AG04450 (cell line): ENCODE measurements around the gene GPNMB. TPM values are rescaled to one million over a fixed set of nuclear protein-coding genes. Genes with fewer than 3 reads are reported as not detected.

Experiments
- CTCF ChIA-PET: fragments of 300-600, 350-600 bp; formaldehyde crosslinking; extraction: SDS; loops from one replicate; lab custom pipeline; 2022; ENCODE audit warnings: antibody characterized with exemption, inconsistent platforms; lab: Charles Lee
- POLR2A ChIA-PET: fragments of 350-600 bp; formaldehyde crosslinking; extraction: SDS; loops from one replicate; lab custom pipeline; 2021; ENCODE audit warnings: antibody characterized with exemption, inconsistent platforms; lab: Yijun Ruan, JAX
- DNase-seq: peaks from one replicate; pipeline ENCODE4 v3.0.0-alpha.2; 2011; ENCODE audit warnings: low read depth, low spot score
- H3K27ac ChIP-seq: one replicate; pipeline ENCODE4 v1.5.1; 2012; ENCODE audit warnings: low read depth, low read length, control low read depth
- H3K27me3 ChIP-seq: one replicate; pipeline ENCODE4 v1.6.0; 2012; ENCODE audit warnings: low read length; ENCODE audit not compliant: control insufficient read depth, insufficient read depth
- H3K4me3 ChIP-seq: 2 replicates; pipeline ENCODE4 v1.5.1; 2011; ENCODE audit warnings: mild to moderate bottlenecking, low read depth, low read length, control low read depth
- H3K9me3 ChIP-seq: 2 replicates; pipeline ENCODE4 v1.5.1; 2012; ENCODE audit warnings: low read length; ENCODE audit not compliant: control insufficient read depth, insufficient read depth
- polyA plus RNA-seq: library from polyadenylated mRNA; depleted of rRNA; stranded (reverse); fragments of >200 nt; gene quantifications from 2 replicates; pipeline ENCODE4 v1.2.3, GENCODE V29; 2011
- TF ChIP-seq, protein P1 (sequence below): IDR thresholded peaks from 2 replicates; pipeline ENCODE4 v1.5.1; 2011; ENCODE audit warnings: low read depth, low read length, control low read depth, inconsistent platforms

Gene GPNMB
- polyA plus RNA-seq, 1 experiment, result 6.8 TPM

DNA sequence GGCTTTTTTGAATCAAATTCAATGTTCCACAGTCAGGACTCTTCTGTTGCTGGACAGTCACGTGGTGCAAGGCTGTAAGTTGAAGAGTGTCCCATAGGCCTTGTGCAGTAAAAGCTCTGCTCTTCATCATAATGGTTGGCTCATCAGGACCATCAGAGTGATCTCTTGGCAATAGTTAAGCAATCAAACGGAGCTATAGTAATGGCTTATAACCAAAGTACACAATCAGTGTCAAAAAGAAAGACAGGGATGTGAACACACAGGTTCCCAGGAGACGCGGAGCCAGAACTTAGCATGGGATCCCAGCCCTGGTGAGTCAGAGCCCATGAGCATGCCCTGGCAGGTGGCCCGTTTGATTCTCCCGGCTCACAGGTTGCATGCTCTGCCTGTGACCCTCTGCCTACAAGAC lies 10.8 kb upstream of the GPNMB start:
- ChIA-PET CTCF (no interaction called here), POLR2A (no interaction called here)
- H3K9me3 ChIP-seq, result no peaks in the 10 kb centered on the region
- H3K4me3 ChIP-seq, result no peak overlapping the region
- no peak for DNase-seq
- no peak overlapping the region for H3K27ac ChIP-seq
- peaks cover 4% of the 10 kb centered on the region for H3K27me3 ChIP-seq
- TF ChIP-seq, protein P1, sequence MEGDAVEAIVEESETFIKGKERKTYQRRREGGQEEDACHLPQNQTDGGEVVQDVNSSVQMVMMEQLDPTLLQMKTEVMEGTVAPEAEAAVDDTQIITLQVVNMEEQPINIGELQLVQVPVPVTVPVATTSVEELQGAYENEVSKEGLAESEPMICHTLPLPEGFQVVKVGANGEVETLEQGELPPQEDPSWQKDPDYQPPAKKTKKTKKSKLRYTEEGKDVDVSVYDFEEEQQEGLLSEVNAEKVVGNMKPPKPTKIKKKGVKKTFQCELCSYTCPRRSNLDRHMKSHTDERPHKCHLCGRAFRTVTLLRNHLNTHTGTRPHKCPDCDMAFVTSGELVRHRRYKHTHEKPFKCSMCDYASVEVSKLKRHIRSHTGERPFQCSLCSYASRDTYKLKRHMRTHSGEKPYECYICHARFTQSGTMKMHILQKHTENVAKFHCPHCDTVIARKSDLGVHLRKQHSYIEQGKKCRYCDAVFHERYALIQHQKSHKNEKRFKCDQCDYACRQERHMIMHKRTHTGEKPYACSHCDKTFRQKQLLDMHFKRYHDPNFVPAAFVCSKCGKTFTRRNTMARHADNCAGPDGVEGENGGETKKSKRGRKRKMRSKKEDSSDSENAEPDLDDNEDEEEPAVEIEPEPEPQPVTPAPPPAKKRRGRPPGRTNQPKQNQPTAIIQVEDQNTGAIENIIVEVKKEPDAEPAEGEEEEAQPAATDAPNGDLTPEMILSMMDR, result no peak

DNA sequence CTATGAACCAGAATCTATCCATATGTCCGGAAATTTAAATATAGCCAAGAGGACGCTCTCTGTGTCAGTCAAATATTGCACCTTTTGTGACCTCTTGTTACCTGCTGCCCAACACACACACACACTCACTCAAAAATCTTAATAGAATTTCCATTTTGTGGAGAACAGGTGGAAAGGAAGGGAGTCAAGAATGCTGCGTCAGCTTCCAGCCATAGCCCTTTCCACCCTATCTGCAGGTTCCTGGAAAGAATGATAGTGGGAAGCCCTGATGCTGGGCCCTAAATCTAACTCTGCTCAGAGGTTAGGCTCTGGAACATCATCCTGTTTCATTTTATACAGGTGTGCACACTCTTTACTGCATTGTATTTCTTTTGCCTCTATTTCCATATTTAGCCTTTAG lies 9.6 kb upstream of the GPNMB start:
- ChIA-PET POLR2A (no interaction called here), CTCF (interaction anchor here (1.5 kb wide), 1 partner anchor 25 kb away, joined by 4 read pairs; no protein-coding TSS in a partner anchor)
- TF ChIP-seq, protein P1, result no peak
- no peak overlapping the region for H3K4me3 ChIP-seq
- peaks cover 4% of the 10 kb centered on the region for H3K27me3 ChIP-seq
- H3K9me3 ChIP-seq, result no peaks in the 10 kb centered on the region
- DNase-seq, result no peak
- H3K27ac ChIP-seq, result no peak overlapping the region

DNA sequence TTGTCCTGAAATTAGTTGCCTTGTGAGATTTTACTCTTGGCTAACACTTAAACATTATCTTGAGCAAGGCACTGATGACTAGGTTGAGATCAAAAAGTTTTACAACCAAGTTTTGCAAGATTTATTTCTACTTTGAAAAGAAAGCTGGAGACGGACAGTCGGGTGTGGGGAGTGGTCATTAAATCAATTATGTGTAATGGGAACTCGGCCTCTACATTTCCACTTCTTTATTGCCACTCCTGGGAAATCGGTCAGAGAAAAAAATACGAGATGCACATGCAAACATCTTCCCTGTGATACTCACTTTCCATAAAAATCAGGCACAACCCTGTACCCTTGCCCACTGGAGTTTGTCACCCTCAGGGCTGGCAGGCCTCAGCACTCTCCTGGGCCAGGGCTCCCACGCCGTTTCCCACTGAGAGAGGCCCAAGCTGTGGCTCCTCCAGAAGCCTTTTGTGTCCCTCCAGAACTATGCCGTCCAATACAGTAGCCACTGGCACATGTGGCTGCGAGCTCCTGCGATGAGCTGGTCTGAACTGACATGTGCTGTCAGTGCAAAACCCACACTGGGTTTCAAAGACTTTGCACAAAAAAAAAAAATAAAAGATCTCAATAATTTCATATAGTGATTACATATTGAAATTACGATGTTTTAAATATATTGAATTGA lies 7.5 kb upstream of the GPNMB start:
- TF ChIP-seq, protein P1, result no peak
- H3K27ac ChIP-seq, result no peak overlapping the region
- no peaks in the 10 kb centered on the region for H3K9me3 ChIP-seq
- H3K4me3 ChIP-seq, result no peak overlapping the region
- ChIA-PET POLR2A (no interaction called here), CTCF (interaction anchor here (0.7 to 1.0 kb wide), 2 partner anchors 23 to 210 kb away, joined by 3 to 4 read pairs; no protein-coding TSS in a partner anchor)
- no peak for DNase-seq
- peaks cover 10% of the 10 kb centered on the region for H3K27me3 ChIP-seq

DNA sequence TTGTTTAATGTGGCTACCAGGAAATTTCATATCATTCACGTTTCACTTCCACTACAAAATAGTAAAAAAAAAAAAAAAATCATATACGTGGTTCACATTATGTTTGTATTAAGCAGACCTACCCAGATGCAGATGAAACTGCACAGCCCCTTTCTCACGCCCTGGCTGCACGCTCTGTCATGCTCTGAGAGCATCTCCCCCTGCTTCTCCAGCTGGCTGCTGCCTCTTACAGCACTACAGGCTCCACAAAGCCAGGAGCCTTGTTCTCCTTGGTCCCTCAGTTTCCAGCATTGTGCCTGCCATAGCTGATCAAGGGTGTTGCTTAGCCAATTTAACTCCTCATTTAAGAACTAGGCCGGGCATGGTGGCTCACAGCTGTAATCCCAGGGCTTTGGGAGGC lies 6.9 kb upstream of the GPNMB start:
- no peak overlapping the region for H3K4me3 ChIP-seq
- TF ChIP-seq, protein P1, result no peak
- peaks cover 10% of the 10 kb centered on the region for H3K27me3 ChIP-seq
- ChIA-PET CTCF (interaction anchor here (1.0 kb wide), 1 partner anchor 22 kb away, joined by 3 read pairs; no protein-coding TSS in a partner anchor), POLR2A (no interaction called here)
- H3K27ac ChIP-seq, result no peak overlapping the region
- DNase-seq, result no peak
- H3K9me3 ChIP-seq, result no peaks in the 10 kb centered on the region

DNA sequence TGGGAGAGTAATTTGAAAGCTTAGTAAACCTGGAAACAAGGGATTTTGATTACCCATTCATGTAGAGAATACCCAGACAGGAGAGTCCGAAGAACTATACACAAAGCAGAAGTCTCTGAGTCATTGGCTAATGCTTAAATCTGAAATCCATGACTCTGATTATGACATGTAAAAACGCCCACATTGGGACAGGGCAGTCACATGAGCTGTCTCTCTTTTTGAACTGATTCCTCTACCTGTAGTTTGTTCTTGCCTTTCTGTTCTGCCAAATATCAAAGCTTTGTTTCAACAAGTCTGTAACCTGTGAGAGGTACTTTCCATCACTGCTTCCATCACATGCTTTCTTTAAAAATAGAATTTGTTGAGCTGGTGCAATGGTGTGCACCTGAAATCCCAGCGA lies 4.3 kb upstream of the GPNMB start:
- CTCF ChIA-PET, result interaction anchor here (0.5 to 1.9 kb wide), 3 partner anchors 16 to 445 kb away, joined by 3 to 11 read pairs (median 4); no protein-coding TSS in a partner anchor
- no peak overlapping the region for H3K27ac ChIP-seq
- no peak for DNase-seq
- H3K9me3 ChIP-seq, result no peaks in the 10 kb centered on the region
- H3K27me3 ChIP-seq, result peaks cover 15% of the 10 kb centered on the region
- TF ChIP-seq, protein P1, result no peak
- no peak overlapping the region for H3K4me3 ChIP-seq
- POLR2A ChIA-PET, result no interaction called here
